IgD-negative memory B cell (primary cell): ENCODE data around the gene METAP1. TPM values are rescaled to one million over a fixed set of nuclear protein-coding genes. Genes with fewer than 3 reads are reported as not detected.

Experiments used
- H3K27ac Mint-ChIP-seq, 3 donors: one replicate each; pipeline ENCODE4 v1.8.0; 2020 to 2022; ENCODE audit warnings: mild to moderate bottlenecking in 3 of 3, mixed read lengths in 3 of 3, moderate library complexity in 1 of 3
- H3K27me3 Mint-ChIP-seq: one replicate; pipeline ENCODE4 v1.8.0; 2021; ENCODE audit warnings: mixed read lengths
- H3K36me3 Mint-ChIP-seq: one replicate; pipeline ENCODE4 v1.8.0; 2020; ENCODE audit warnings: mild to moderate bottlenecking, mixed read lengths
- H3K4me1 Mint-ChIP-seq, 3 donors: one replicate each; pipeline ENCODE4 v1.8.0; 2020 to 2022; ENCODE audit warnings: mixed read lengths in 3 of 3, mild to moderate bottlenecking in 1 of 3
- H3K4me3 Mint-ChIP-seq, 4 donors: one replicate each; pipeline ENCODE4 v1.8.0; 2020 to 2022; ENCODE audit warnings: mild to moderate bottlenecking in 4 of 4, mixed read lengths in 4 of 4, moderate library complexity in 3 of 4
- H3K9me3 Mint-ChIP-seq, 3 donors: one replicate each; pipeline ENCODE4 v1.8.0; 2020 to 2021; ENCODE audit warnings: mixed read lengths in 3 of 3, mild to moderate bottlenecking in 1 of 3
- polyA plus RNA-seq: library from polyadenylated mRNA; unstranded; fragments of 300-500 nt; fragmentation: Illumina TruSeq; gene quantifications from one replicate; pipeline ENCODE4 v1.2.3, GENCODE V29; 2021

Gene METAP1
- 27.1 TPM for polyA plus RNA-seq

- Mint-ChIP-seq H3K9me3 (no peaks in the 10 kb centered on the region), H3K36me3 (peaks cover 2% of the 10 kb centered on the region), H3K27me3 (no peaks in the 10 kb centered on the region), H3K4me3 (peak within 1 kb of the TSS; percentile 88 to 96 (median 94)), H3K27ac (peak within 1 kb of the TSS; percentile 96 to 98 (median 97)), H3K4me1 (peaks cover 18 to 34% (median 25%) of the 10 kb centered on the region in 3 donors)
Observed at GRCh38 chr4:98995183-98996055, at the start of gene METAP1. Gene METAP1, plus strand, starts transcription at chr4:98995721. Its CDS starts 33 bp downstream, at chr4:98995754.

GRCh38 chr4:98946359-98946758 lies 49.2 kb upstream of the METAP1 start:
- Mint-ChIP-seq H3K27me3 (no peaks in the 10 kb centered on the region), H3K36me3 (no peaks in the 10 kb centered on the region), H3K9me3 (no peaks in the 10 kb centered on the region), H3K4me3 (no peak overlapping the region), H3K27ac (no peak overlapping the region), H3K4me1 (no peaks in the 10 kb centered on the region)

GRCh38 chr4:98950925-98951324 lies 44.6 kb upstream of the METAP1 start:
- no peaks in the 10 kb centered on the region for H3K4me1 Mint-ChIP-seq
- no peaks in the 10 kb centered on the region for H3K9me3 Mint-ChIP-seq
- no peaks in the 10 kb centered on the region for H3K36me3 Mint-ChIP-seq
- H3K4me3 Mint-ChIP-seq, result no peak overlapping the region
- no peak overlapping the region for H3K27ac Mint-ChIP-seq
- peaks cover 3% of the 10 kb centered on the region for H3K27me3 Mint-ChIP-seq

GRCh38 chr4:98951710-98952109 lies 43.8 kb upstream of the METAP1 start:
- peaks cover 3% of the 10 kb centered on the region for H3K27me3 Mint-ChIP-seq
- no peaks in the 10 kb centered on the region for H3K9me3 Mint-ChIP-seq
- H3K4me1 Mint-ChIP-seq, result no peaks in the 10 kb centered on the region
- H3K27ac Mint-ChIP-seq, result no peak overlapping the region
- no peaks in the 10 kb centered on the region for H3K36me3 Mint-ChIP-seq
- H3K4me3 Mint-ChIP-seq, result no peak overlapping the region

GRCh38 chr4:98955229-98955628 lies 40.3 kb upstream of the METAP1 start:
- Mint-ChIP-seq H3K27ac (no peak overlapping the region), H3K9me3 (no peaks in the 10 kb centered on the region), H3K27me3 (peaks cover 3% of the 10 kb centered on the region), H3K4me3 (no peak overlapping the region), H3K36me3 (no peaks in the 10 kb centered on the region), H3K4me1 (no peaks in the 10 kb centered on the region)

GRCh38 chr4:98958065-98958464 lies 37.5 kb upstream of the METAP1 start:
- no peaks in the 10 kb centered on the region for H3K4me1 Mint-ChIP-seq
- no peaks in the 10 kb centered on the region for H3K36me3 Mint-ChIP-seq
- H3K27ac Mint-ChIP-seq, result no peak overlapping the region
- peaks cover 3% of the 10 kb centered on the region for H3K27me3 Mint-ChIP-seq
- H3K4me3 Mint-ChIP-seq, result no peak overlapping the region
- H3K9me3 Mint-ChIP-seq, result no peaks in the 10 kb centered on the region

- Mint-ChIP-seq H3K4me3 (no peak overlapping the region), H3K36me3 (no peaks in the 10 kb centered on the region), H3K9me3 (peaks cover 0 to 2% (median 0%) of the 10 kb centered on the region in 3 donors), H3K4me1 (no peaks in the 10 kb centered on the region), H3K27ac (no peak overlapping the region), H3K27me3 (peaks cover 5% of the 10 kb centered on the region)
Observed at GRCh38 chr4:98959411-98959810, 36.1 kb upstream of the METAP1 start.

GRCh38 chr4:98961770-98962169 lies 33.8 kb upstream of the METAP1 start:
- Mint-ChIP-seq H3K9me3 (peaks cover 0 to 2% (median 0%) of the 10 kb centered on the region in 3 donors), H3K36me3 (peaks cover 3% of the 10 kb centered on the region), H3K27me3 (peaks cover 2% of the 10 kb centered on the region), H3K4me1 (no peaks in the 10 kb centered on the region), H3K27ac (no peak overlapping the region), H3K4me3 (no peak overlapping the region)

GRCh38 chr4:98963538-98964433 lies 31.7 kb upstream of the METAP1 start:
- H3K4me1 Mint-ChIP-seq, result peaks cover 0 to 2% (median 0%) of the 10 kb centered on the region in 3 donors
- peaks cover 0 to 2% (median 0%) of the 10 kb centered on the region in 3 donors for H3K9me3 Mint-ChIP-seq
- peak overlapping the region in 1 of 4 donors; percentile 34 for H3K4me3 Mint-ChIP-seq
- peaks cover 3% of the 10 kb centered on the region for H3K36me3 Mint-ChIP-seq
- peaks cover 2% of the 10 kb centered on the region for H3K27me3 Mint-ChIP-seq
- no peak overlapping the region for H3K27ac Mint-ChIP-seq

- peaks cover 0 to 2% (median 0%) of the 10 kb centered on the region in 3 donors for H3K9me3 Mint-ChIP-seq
- no peak overlapping the region for H3K4me3 Mint-ChIP-seq
- H3K36me3 Mint-ChIP-seq, result peaks cover 3% of the 10 kb centered on the region
Observed at GRCh38 chr4:98966926-98967325, 28.6 kb upstream of the METAP1 start.

GRCh38 chr4:98967786-98968329 lies 27.7 kb upstream of the METAP1 start:
- H3K36me3 Mint-ChIP-seq, result peaks cover 3% of the 10 kb centered on the region
- H3K27me3 Mint-ChIP-seq, result peaks cover 4% of the 10 kb centered on the region
- no peak overlapping the region for H3K27ac Mint-ChIP-seq
- H3K9me3 Mint-ChIP-seq, result peaks cover 0 to 2% (median 0%) of the 10 kb centered on the region in 3 donors
- no peak overlapping the region for H3K4me3 Mint-ChIP-seq
- peaks cover 0 to 6% (median 2%) of the 10 kb centered on the region in 3 donors for H3K4me1 Mint-ChIP-seq

More at GRCh38 chr4:98966926-98967325, 28.6 kb upstream of the METAP1 start:
- peaks cover 0 to 6% (median 2%) of the 10 kb centered on the region in 3 donors for H3K4me1 Mint-ChIP-seq
- peaks cover 4% of the 10 kb centered on the region for H3K27me3 Mint-ChIP-seq
- H3K27ac Mint-ChIP-seq, result no peak overlapping the region

- peaks cover 0 to 6% (median 2%) of the 10 kb centered on the region in 3 donors for H3K4me1 Mint-ChIP-seq
- H3K27me3 Mint-ChIP-seq, result peaks cover 2% of the 10 kb centered on the region
- H3K9me3 Mint-ChIP-seq, result no peaks in the 10 kb centered on the region
- H3K4me3 Mint-ChIP-seq, result no peak overlapping the region
- no peak overlapping the region for H3K27ac Mint-ChIP-seq
- peaks cover 3% of the 10 kb centered on the region for H3K36me3 Mint-ChIP-seq
Observed at GRCh38 chr4:98969878-98970785, 25.4 kb upstream of the METAP1 start.

- Mint-ChIP-seq H3K9me3 (no peaks in the 10 kb centered on the region), H3K27ac (peak overlapping the region in 1 of 3 donors; percentile 5), H3K27me3 (peaks cover 3% of the 10 kb centered on the region), H3K36me3 (no peaks in the 10 kb centered on the region), H3K4me1 (no peaks in the 10 kb centered on the region), H3K4me3 (no peak overlapping the region)
Observed at GRCh38 chr4:98976716-98977115, 18.8 kb upstream of the METAP1 start.

- H3K4me1 Mint-ChIP-seq, result no peaks in the 10 kb centered on the region
- peaks cover 0 to 1% (median 0%) of the 10 kb centered on the region in 3 donors for H3K9me3 Mint-ChIP-seq
- H3K27me3 Mint-ChIP-seq, result peaks cover 3% of the 10 kb centered on the region
- H3K36me3 Mint-ChIP-seq, result no peaks in the 10 kb centered on the region
- H3K4me3 Mint-ChIP-seq, result no peak overlapping the region
- no peak overlapping the region for H3K27ac Mint-ChIP-seq
Observed at GRCh38 chr4:98977557-98977956, 18.0 kb upstream of the METAP1 start.
